Amniotic epithelial cell (primary cell): ENCODE data around the gene RAB10.
A peak's percentile ranks its signal among the peaks of the same experiment; 100 is the strongest.
"Not testable (repeated sequence)": the region's sequence is repeated elsewhere in the genome, so short reads cannot be mapped to it uniquely, and the experiment has no call there.

Experiments used
- DNase-seq: peaks from one replicate; pipeline ENCODE4 v3.0.0-alpha.2; 2010; ENCODE audit warnings: low read depth

The RAB10 gene

GRCh38 chr2:26016012-26016705, 17.7 kb upstream of the RAB10 start:
- DNase-seq: peak; percentile 58

GRCh38 chr2:26016706-26017045, 17.2 kb upstream of the RAB10 start:
- not testable (repeated sequence) for DNase-seq

- DNase-seq: no peak
Observed at GRCh38 chr2:26017464-26018183, 16.3 kb upstream of the RAB10 start.

DNA sequence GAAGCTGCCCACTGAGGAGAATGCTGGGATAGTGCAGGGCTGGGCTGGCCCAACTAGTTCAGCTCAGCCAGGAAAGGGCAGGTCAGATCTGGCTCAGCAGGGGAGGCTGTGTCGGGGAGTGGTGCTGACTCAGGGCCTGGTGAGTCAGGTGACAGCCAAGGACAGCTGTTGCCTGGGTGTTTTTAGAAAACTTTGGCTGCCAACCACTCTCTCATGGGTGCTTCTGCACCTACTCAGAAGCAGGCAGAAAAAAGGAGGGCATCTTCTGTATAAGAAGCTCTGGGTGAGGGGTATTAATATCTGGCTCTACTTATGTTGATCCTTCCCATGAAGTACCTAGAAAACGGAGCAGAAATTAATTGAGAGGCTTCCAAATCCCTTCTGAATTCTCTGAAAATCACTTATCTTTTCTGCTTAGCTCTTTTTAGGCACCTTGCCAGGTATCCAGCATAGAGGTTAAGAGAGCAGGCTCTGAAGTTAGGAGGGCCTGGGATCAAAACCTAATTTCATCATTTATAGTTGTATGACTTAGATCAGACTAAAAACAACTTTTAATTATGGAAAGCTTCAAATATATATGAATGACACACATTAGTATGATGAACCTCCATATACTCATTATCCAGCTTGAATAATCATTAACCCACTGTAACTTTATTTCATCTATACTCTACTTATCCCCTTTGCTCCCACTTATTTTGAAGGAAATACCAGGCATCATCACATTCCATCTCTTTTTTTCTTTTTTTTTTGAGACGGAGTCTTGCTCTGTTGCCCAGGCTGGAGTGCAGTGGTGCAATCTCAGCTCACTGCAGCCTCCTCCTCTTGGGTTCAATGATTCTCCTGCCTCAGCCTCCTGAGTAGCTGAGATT, 15.5 kb upstream of the RAB10 start:
- peak; percentile 88 for DNase-seq

DNA sequence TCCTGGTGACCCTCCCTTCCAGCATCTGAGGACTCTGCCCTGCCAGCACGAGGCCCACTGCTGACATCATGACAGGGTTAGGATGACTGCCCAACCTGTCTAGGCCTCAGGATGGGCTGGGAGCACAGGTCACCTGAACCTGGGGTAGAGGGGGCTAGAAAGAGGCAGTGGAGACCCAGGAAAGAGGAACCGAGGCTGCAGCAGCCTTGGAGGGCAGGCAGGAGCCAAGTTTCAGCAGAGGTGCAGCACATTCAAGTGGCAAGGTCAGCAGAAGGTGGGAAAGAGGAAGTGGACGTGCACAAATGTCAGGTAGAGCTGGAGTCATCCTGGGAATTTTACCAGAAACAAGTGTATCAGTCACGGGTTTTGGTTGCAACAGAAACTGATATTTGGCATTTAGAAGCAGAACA, 13.6 kb upstream of the RAB10 start:
- no peak for DNase-seq

- no peak for DNase-seq
Observed at GRCh38 chr2:26024260-26024659, 9.6 kb upstream of the RAB10 start.

DNA sequence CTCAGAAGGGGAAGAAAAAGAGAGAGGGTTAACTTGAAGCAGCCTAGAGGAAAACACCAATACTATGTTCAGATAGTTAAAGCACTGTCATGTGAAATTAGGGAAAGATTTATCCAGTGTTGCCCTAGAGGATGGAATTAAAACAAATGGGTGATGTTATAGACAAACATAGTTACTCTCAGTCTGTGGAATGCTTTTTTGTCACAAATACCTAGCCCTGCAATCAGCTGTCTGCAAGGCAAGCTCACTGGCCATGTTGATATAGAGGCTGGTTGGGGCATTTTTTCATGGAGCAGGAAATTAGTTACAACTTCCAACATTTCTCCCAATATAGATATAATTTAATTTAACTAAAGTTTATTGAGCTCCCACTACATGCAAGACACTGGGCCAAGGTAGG, 8.4 kb upstream of the RAB10 start:
- no peak for DNase-seq

GRCh38 chr2:26028083-26028482, 5.8 kb upstream of the RAB10 start:
- not testable (repeated sequence) for DNase-seq

GRCh38 chr2:26032586-26033269, 1.2 kb upstream of the RAB10 start:
- DNase-seq: not testable (repeated sequence)

- DNase-seq: peak; percentile 73
Observed at GRCh38 chr2:26033270-26033817, 540 bp upstream of the RAB10 start.

- no peak for DNase-seq
Observed at GRCh38 chr2:26034637-26034992, 731 bp downstream of the RAB10 start.

DNA sequence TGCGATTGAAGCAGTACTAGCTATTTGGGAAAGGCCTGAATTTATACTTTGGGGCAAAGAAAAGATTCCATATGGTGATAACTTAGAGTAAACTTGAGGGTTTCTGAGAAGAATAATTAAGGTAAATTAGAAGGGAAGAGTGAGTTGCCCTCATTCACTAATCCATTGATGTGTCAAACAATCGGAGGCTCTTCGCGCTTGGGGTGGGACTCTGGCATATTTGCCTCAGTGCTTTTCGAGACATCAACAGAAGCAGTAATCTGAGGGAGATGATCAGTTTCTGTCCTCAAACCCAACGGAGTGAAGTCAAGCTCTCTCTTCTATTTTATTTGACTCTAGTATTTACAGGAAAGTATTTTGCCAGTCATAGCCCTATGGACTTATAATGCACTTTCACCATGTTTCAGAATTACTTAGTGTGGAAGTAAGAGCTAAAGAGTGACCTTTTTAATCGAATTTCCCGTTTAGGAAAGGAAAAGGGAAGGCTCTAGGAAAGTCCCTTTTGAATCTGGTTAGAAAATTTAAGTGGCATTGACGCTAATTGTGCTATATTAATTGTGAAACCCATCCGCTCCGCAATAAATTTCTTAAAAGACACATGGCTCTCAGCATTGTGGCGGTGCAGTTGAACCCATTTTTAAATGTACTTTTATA, 1.3 kb downstream of the RAB10 start:
- DNase-seq: no peak

DNA sequence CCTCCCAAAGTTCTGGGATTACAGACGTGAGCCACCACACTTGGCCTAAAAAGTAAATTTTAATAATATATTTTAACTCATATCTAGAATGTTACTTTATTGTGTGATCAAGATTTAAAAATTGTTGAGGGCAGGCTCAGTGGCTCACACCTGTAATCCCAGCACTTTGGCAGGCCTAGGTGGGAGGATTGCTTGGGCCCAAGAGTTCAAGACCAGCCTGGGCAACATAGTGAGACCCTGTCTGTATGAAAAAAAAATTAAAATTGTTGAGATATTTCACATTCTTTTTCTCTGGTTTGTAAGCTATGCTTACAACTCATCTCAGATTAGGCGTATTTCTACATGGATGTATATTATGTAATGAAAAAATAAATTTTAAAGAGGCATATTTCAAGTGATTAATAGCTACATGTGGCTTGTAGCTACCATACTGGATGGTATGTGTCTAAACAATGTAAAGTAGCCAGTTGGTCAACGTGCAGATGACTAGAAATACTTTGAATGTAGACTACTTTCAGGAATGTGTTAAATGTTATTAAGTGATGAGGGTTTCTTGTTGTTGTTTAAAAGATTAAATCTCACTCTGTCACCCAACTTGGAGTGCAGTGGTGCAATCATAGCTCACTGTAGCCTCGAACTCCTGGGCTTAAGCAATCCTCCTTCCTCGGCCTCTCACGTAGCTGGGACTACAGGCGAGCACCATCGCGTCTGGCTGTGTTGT, 5.9 kb downstream of the RAB10 start:
- DNase-seq: peak; percentile 59

- no peak for DNase-seq
Observed at GRCh38 chr2:26043109-26043508, 9.2 kb downstream of the RAB10 start.

- peak; percentile 57 for DNase-seq
Observed at GRCh38 chr2:26043862-26044696, 10.2 kb downstream of the RAB10 start.

DNA sequence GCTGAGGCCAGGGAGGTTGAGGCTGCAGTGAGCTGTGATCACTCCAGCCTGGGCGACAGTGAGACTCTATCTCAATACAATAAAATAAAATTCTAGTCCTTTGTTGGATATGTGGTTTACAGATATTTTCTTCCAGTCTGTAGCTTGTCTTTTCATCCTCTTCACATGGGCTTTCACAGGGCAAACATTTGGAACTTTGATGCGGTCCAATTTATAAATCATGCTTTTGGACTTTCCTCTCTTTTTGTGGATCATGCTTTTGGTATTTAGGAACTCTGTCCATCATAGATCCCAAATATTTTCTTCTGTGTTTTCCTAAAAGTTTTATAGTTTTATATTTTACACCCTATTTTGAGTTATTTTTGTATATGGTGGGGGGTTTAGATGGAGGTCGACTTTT, 14.9 kb downstream of the RAB10 start:
- DNase-seq: no peak

DNA sequence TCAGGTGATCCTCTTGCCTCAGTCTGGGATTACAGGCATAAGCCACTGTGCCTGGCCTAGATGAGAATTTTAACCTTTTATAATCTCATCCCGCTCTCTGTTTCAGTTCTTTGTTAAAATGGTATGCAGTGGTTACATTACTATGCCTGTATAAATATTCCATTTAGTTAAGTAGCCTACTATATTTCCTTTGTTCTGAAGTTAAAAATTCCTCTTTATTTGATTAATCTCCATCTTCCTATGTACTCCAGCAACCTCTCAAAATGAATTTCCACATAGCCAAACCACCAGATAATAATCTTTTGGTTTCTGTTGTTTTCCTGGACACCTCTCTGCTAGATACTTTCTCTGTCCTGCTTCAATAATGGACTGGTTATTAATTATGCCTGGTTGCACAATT, 15.8 kb downstream of the RAB10 start:
- peak; percentile 59 for DNase-seq

GRCh38 chr2:26052740-26053139, 18.9 kb downstream of the RAB10 start:
- no peak for DNase-seq

DNA sequence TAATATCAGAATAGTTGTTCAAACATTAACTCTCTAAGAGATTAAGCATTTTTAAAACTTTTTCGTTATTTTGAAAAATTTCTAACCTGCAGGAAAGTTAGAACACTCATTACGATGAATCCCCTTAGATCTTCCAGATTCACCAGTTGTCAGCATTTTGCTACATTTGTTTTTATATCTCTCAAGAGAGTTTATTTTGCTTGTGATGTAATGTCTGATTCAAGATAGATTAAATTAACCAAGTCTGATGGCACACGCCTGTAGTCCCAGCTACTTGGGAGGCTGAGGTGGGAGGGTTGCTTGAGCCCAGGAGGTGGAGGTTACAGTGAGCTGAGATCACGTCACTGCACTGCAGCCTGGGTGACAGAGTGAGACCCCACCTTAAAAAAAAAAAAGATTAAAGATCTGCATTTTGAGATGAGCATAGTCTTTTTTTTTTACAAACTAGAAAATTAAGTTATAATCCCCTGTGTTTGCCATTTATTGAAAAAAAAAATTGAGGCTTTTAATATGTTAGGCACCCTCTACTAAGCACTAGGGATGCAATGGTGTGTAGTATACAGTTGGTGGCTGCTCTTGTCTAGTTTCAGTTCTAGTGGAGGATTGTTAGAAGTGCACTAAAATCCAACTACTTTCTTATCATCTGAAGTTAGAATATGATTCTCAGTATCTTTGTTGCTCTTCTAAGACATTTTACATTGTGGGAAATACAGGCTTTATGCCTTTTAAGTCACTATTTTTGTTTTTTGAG, 20.9 kb downstream of the RAB10 start:
- DNase-seq: no peak
